Progenitor cell of endocrine pancreas (in vitro differentiated cells): ENCODE results near the gene CAPN3. TPM values are rescaled to one million over a fixed set of nuclear protein-coding genes. Genes with fewer than 3 reads are reported as not detected.

Experiments used
- DNase-seq: peaks from one replicate; pipeline ENCODE4 v3.0.0; 2021; ENCODE audit warnings: low spot score; ENCODE audit not compliant: unreplicated experiment
- H3K27ac Mint-ChIP-seq: 2 replicates; pipeline ENCODE4 v1.8.0; 2021; ENCODE audit warnings: mild to moderate bottlenecking, moderate library complexity, mixed read lengths
- H3K27me3 Mint-ChIP-seq: 2 replicates; pipeline ENCODE4 v1.8.0; 2021; ENCODE audit warnings: mixed read lengths
- H3K36me3 Mint-ChIP-seq: 2 replicates; pipeline ENCODE4 v1.8.0; 2022; ENCODE audit warnings: mixed read lengths; ENCODE audit not compliant: insufficient read depth
- H3K4me1 Mint-ChIP-seq: 2 replicates; pipeline ENCODE4 v1.8.0; 2021; ENCODE audit warnings: low read depth, mixed read lengths
- H3K4me3 Mint-ChIP-seq: 2 replicates; pipeline ENCODE4 v1.8.0; 2021; ENCODE audit warnings: low read depth, mild to moderate bottlenecking, moderate library complexity, mixed read lengths
- H3K9me3 Mint-ChIP-seq: 2 replicates; pipeline ENCODE4 v1.8.0; 2021; ENCODE audit warnings: low read depth, mixed read lengths
- total RNA-seq: library from RNA; stranded (reverse); gene quantifications from 2 replicates; pipeline ENCODE4 v1.2.1, GENCODE V29; 2021
- TF ChIP-seq, protein P1 (sequence below): fragments of 200-600 bp; sonication (generic); IDR thresholded peaks from one replicate; pipeline ENCODE4 v1.5.0; 2021; ENCODE audit warnings: antibody characterized with exemption, mild to moderate bottlenecking; ENCODE audit not compliant: unreplicated experiment

CAPN3 gene
- total RNA-seq, 1 donor from 2014 or later: 3.7 TPM

DNA sequence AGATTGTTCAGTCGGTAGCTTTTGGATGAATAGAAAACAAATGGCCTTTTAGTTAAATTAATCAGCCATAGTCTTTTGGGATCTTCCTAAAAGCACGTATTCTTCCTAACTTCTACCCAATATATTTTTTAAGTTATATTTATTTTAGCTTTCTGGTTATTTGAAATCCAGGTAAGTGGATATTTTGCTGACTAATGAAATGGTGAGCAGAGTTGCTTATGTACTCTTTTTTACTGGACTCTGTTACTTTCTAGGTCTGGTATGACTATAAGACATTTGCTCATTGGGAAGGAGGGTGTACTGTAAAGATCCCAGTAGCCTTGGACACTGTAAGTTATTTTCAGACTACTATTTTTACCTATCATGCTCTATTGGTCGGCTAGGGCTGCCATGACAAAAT, 13.8 kb upstream of the CAPN3 start:
- no peak for DNase-seq

DNA sequence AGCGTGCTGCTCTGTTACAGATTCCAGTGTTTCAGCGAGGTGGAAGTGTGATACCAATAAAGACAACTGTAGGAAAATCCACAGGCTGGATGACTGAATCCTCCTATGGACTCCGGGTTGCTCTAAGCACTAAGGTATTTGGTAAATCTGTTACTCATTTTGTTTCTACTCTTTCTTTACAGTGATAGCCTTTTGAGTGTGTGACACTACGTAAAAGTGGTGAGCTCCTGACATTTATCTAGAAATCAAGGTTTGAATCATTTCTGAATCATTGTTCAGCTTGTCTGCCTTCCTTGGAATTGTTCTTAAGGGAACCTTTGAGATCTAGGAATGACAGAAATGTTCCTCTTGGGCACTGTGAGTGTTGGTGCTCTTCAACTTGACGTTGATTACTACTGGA, 11.2 kb upstream of the CAPN3 start:
- no peak for DNase-seq
- TF ChIP-seq, protein P1, sequence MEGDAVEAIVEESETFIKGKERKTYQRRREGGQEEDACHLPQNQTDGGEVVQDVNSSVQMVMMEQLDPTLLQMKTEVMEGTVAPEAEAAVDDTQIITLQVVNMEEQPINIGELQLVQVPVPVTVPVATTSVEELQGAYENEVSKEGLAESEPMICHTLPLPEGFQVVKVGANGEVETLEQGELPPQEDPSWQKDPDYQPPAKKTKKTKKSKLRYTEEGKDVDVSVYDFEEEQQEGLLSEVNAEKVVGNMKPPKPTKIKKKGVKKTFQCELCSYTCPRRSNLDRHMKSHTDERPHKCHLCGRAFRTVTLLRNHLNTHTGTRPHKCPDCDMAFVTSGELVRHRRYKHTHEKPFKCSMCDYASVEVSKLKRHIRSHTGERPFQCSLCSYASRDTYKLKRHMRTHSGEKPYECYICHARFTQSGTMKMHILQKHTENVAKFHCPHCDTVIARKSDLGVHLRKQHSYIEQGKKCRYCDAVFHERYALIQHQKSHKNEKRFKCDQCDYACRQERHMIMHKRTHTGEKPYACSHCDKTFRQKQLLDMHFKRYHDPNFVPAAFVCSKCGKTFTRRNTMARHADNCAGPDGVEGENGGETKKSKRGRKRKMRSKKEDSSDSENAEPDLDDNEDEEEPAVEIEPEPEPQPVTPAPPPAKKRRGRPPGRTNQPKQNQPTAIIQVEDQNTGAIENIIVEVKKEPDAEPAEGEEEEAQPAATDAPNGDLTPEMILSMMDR: no peak
- Mint-ChIP-seq H3K9me3 (no peaks in the 10 kb centered on the region), H3K4me1 (no peaks in the 10 kb centered on the region), H3K36me3 (peaks cover 2% of the 10 kb centered on the region), H3K4me3 (no peak overlapping the region), H3K27ac (no peak overlapping the region), H3K27me3 (no peaks in the 10 kb centered on the region)

More for the DNA sequence above, 13.8 kb upstream of the CAPN3 start:
- Mint-ChIP-seq H3K27ac (no peak overlapping the region), H3K36me3 (no peaks in the 10 kb centered on the region), H3K4me1 (no peaks in the 10 kb centered on the region), H3K27me3 (no peaks in the 10 kb centered on the region), H3K9me3 (no peaks in the 10 kb centered on the region), H3K4me3 (no peak overlapping the region)
- TF ChIP-seq, protein P1: no peak

DNA sequence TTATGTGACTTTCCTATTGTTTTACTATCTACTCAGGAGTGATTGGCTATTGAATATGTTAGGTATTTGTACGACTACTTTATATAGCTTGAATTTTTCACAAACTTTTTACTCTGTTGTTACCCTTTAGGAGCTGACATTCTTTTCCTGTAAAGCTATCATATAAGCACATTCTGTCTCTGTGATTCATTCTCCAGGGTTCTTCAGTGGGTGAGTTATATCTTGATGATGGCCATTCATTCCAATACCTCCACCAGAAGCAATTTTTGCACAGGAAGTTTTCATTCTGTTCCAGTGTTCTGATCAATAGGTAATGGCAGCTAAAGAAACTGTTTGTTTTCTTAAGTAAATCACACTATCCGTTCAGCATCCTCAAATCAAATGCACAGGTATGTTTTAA, 10.1 kb upstream of the CAPN3 start:
- H3K4me1 Mint-ChIP-seq: no peaks in the 10 kb centered on the region
- H3K9me3 Mint-ChIP-seq: no peaks in the 10 kb centered on the region
- H3K27ac Mint-ChIP-seq: no peak overlapping the region
- peaks cover 2% of the 10 kb centered on the region for H3K36me3 Mint-ChIP-seq
- no peaks in the 10 kb centered on the region for H3K27me3 Mint-ChIP-seq
- H3K4me3 Mint-ChIP-seq: no peak overlapping the region
- DNase-seq: no peak
- TF ChIP-seq, protein P1: no peak

DNA sequence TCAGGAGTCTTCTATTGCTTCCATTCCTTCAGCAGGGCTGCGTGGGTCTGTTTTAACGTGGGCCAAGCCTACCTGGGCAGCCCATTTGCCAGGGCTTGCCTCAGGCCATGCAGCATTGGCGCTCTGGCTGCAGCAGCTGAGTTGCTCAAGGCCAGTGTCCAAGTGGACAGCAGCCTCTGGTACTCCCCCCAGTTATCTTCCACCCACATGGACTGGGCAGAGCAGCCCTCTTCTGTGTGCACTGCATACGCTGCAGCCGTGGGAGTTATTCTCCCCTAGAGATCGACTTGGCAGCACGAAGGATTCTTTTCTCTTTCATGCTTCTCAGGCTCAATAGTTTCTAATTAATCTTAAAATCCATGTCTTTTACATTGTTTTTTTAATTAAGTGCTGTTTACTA, 6.9 kb upstream of the CAPN3 start:
- Mint-ChIP-seq H3K27me3 (no peaks in the 10 kb centered on the region), H3K4me1 (no peaks in the 10 kb centered on the region), H3K27ac (no peak overlapping the region), H3K9me3 (no peaks in the 10 kb centered on the region), H3K36me3 (peaks cover 2% of the 10 kb centered on the region), H3K4me3 (no peak overlapping the region)
- TF ChIP-seq, protein P1: no peak
- no peak for DNase-seq

DNA sequence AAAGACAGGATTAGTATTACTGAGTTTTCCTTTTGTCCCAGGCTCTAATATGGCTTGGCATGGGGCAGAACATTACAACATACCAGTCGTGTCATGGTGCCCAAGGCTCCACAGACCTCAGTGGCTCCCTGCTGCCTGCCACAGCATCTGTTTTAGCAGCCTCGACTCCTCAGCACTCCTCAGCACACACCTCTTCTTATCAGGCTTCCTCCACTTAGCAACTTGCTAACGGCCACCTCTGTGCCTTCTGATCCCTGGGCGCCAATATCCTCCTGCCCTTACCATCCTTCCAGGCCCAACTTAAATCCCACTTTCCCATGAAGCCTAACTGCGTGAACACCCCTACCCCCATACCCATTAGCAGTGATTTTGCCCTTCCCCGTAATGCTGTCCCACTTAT, 6.2 kb upstream of the CAPN3 start:
- H3K4me3 Mint-ChIP-seq: no peak overlapping the region

More for the DNA sequence above, 6.2 kb upstream of the CAPN3 start:
- TF ChIP-seq, protein P1: no peak
- H3K27me3 Mint-ChIP-seq: no peaks in the 10 kb centered on the region
- H3K27ac Mint-ChIP-seq: peak overlapping the region; percentile 70
- peaks cover 2% of the 10 kb centered on the region for H3K36me3 Mint-ChIP-seq
- H3K9me3 Mint-ChIP-seq: no peaks in the 10 kb centered on the region
- DNase-seq: no peak
- H3K4me1 Mint-ChIP-seq: no peaks in the 10 kb centered on the region
